ENCODE results near the gene WDR83.

GRCh38 chr19:12652219-12652618, 14.4 kb upstream of the WDR83 start:
- TF ChIP-seq EZH2phosphoT487 (IDR thresholded peaks at IDR 0.05; ENCODE audit: insufficient read depth, low read depth) (no peak), EZH2 (IDR thresholded peaks at IDR 0.05; ENCODE audit: insufficient read depth, poor library complexity, severe bottlenecking) (no peak)
